ENCODE data around the gene DBN1. TPM values are rescaled to one million over a fixed set of nuclear protein-coding genes. Genes with fewer than 3 reads are reported as not detected.

DBN1 gene
- polyA plus RNA-seq, 1 of the 3 experiments (the other 2 are of a cell fraction), result 244 TPM

DNA sequence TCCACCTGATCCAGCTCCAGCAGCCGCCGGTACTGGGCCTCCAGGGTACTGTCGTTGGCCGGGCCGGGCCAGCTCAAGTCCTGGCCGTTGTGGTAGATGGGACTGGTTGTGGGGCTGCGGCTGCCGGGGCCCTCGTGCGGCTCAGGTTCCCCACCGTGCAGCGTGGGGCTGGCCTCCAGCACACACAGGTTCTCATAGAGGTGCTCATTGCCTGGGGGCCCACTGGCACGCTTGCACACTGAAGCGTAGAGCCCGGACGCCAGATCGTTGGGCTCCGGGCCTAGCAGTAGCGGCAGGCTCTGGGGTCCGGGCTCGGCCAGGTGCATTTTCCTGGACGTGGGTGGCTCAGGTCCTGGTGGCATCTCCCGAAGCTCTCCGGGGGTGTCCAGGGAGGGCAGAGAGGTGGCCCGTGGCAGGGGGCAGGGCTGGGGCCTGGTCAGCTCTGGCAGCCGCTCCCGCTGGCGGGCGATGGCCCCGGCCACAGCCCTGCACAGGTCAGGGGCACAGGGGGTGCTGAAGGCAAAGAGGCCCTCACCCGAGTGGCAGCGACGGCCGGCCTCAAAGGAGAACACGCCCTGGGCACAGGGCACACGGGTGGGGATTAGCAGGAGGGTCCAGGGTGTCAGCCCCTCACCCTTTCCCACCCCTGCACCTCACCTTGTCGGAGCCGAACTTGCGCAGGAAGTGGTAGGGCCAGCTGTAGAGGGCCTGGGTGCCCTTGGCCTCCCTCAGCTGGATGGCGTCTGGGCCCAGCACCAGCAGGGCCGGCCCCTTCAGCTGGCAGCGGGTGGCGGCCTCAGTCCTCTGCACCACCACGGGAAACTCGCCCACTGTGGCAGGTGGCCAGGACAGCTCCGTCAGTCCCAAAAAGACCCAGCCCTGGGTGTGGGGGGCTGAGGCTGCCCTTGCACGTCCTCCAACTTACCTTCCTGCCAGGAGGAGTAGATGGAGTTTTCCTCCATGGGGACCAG, 30.9 kb upstream of the DBN1 start:
- H3F3A ChIP-seq (replicated peaks; ENCODE audit: insufficient read depth), result peaks cover 6% of the 10 kb centered on the region
- TF ChIP-seq YY1 (IDR thresholded peaks at IDR 0.05; ENCODE audit: low read depth) (no peak), RCOR1 (IDR thresholded peaks at IDR 0.05; ENCODE audit: low read length) (no peak), NRF1 (IDR thresholded peaks at IDR 0.05; ENCODE audit: low read depth, low read length) (no peak), ELF1 (IDR thresholded peaks at IDR 0.05) (no peak), EZH2phosphoT487 (IDR thresholded peaks at IDR 0.05; ENCODE audit: borderline replicate concordance, low read depth) (no peak), CHD2 (IDR thresholded peaks at IDR 0.05; ENCODE audit: low read length, partially characterized antibody) (no peak)
- TF ChIP-seq, protein P1, sequence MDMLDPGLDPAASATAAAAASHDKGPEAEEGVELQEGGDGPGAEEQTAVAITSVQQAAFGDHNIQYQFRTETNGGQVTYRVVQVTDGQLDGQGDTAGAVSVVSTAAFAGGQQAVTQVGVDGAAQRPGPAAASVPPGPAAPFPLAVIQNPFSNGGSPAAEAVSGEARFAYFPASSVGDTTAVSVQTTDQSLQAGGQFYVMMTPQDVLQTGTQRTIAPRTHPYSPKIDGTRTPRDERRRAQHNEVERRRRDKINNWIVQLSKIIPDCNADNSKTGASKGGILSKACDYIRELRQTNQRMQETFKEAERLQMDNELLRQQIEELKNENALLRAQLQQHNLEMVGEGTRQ (IDR thresholded peaks at IDR 0.05; ENCODE audit: borderline replicate concordance, low read depth, low read length), result no peak
- H3K9ac ChIP-seq, result no peak overlapping the region
- no peaks in the 10 kb centered on the region for H3K79me2 ChIP-seq (ENCODE audit: insufficient read depth)
- CTCF ChIA-PET, result interaction anchor here (0.6 to 15.9 kb wide), 8 partner anchors 9 to 849 kb away, joined by 3 to 228 read pairs (median 4); partner anchors contain the start of gene PRR7
- H3K4me3 ChIP-seq (ENCODE audit: low read depth in 2 of 2, low read length in 1 of 2), result no peak overlapping the region
- H3K27ac ChIP-seq (ENCODE audit: low read depth in 2 of 2, low read length in 1 of 2), result no peak overlapping the region
- H4K20me1 ChIP-seq (ENCODE audit: insufficient read depth), result no peaks in the 10 kb centered on the region
- DNase-seq, result no peak
- 100% methylated on average over 4 of the region's 47 CpGs for WGBS (ENCODE audit: low lambda C conversion rate)
- POLR2A ChIA-PET, result no interaction called here
- no peak overlapping the region for H2AFZ ChIP-seq (ENCODE audit: low read depth)
- no peaks in the 10 kb centered on the region for H3K36me3 ChIP-seq (replicated peaks in 1 of 2; ENCODE audit: control insufficient read depth in 1 of 2, insufficient read depth in 2 of 2, low read length in 1 of 2)
- peaks cover 0 to 13% of the 10 kb centered on the region in 2 experiments; a peak in 2 of 4 replicates for H3K4me1 ChIP-seq (ENCODE audit: control insufficient read depth in 1 of 2, insufficient read depth in 2 of 2, low read depth in 1 of 2, low read length in 1 of 2)
- H3K4me2 ChIP-seq, result no peak overlapping the region
- H3K9me2 ChIP-seq, result no peaks in the 10 kb centered on the region
- H3K9me3 ChIP-seq, result no peaks in the 10 kb centered on the region
- H3K27me3 ChIP-seq (ENCODE audit: insufficient read depth), result no peaks in the 10 kb centered on the region

DNA sequence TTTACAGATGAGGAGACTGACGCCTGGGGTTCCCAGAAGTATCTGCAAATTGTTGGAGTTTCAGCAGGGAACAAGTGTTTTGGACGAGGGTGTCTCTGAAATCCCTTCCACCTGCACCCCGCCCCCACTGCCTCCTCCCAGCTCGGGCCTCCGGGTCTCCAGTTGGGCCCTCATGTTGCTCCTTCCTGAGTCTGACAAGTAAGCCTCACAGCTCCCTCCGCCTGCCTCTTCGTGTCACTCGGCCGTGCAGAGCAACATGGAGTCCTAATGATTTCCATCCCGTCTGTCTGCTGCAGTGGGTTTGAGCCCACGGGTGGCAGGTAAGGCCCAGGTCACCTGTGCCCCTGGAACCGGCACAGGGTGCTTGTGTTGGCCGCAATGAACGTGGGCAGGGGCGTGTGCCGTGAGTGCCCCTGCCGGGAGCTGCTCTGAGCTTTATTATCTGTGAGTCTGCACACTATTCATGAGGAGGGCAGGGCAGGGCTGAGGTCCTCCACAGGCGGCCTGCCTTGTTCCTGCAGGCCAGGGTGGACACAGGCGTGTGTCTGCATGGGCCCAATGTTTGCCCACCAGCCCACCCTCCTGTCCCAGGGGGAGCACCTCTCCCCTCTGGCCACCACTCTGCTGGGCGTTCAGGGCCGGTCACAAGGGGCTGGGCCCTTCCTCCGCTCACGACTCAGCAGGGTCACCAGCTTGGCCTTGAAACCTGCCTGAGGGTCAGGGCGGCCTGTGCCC, 30.1 kb upstream of the DBN1 start:
- no peaks in the 10 kb centered on the region for H3K36me3 ChIP-seq (replicated peaks in 1 of 2; ENCODE audit: control insufficient read depth in 1 of 2, insufficient read depth in 2 of 2, low read length in 1 of 2)
- H3K27me3 ChIP-seq (ENCODE audit: insufficient read depth), result no peaks in the 10 kb centered on the region
- H3K9me3 ChIP-seq, result no peaks in the 10 kb centered on the region
- H3K79me2 ChIP-seq (ENCODE audit: insufficient read depth), result no peaks in the 10 kb centered on the region
- no peak overlapping the region for H3K4me2 ChIP-seq
- ChIA-PET CTCF (interaction anchor here (0.8 to 15.9 kb wide), 9 partner anchors 9 to 135 kb away, joined by 3 to 228 read pairs (median 19); partner anchors contain the start of gene PRR7), POLR2A (no interaction called here)
- H3K27ac ChIP-seq (ENCODE audit: low read depth in 2 of 2, low read length in 1 of 2), result no peak overlapping the region
- H3K4me3 ChIP-seq (ENCODE audit: low read depth in 2 of 2, low read length in 1 of 2), result no peak overlapping the region
- DNase-seq, result no peak
- no peaks in the 10 kb centered on the region for H3K9me2 ChIP-seq
- H3K4me1 ChIP-seq (ENCODE audit: control insufficient read depth in 1 of 2, insufficient read depth in 2 of 2, low read depth in 1 of 2, low read length in 1 of 2), result peaks cover 0 to 15% of the 10 kb centered on the region in 2 experiments; a peak in 2 of 4 replicates
- no peak overlapping the region for H3K9ac ChIP-seq
- H3F3A ChIP-seq (replicated peaks; ENCODE audit: insufficient read depth), result peaks cover 6% of the 10 kb centered on the region
- no peak overlapping the region for H2AFZ ChIP-seq (ENCODE audit: low read depth)
- 90% methylated on average over 18 of the region's 24 CpGs for WGBS (ENCODE audit: low lambda C conversion rate)
- no peaks in the 10 kb centered on the region for H4K20me1 ChIP-seq (ENCODE audit: insufficient read depth)
- TF ChIP-seq FOXJ3 (CRISPR knock-in tag; IDR thresholded peaks at IDR 0.05), result no peak
- TF ChIP-seq, protein P2, sequence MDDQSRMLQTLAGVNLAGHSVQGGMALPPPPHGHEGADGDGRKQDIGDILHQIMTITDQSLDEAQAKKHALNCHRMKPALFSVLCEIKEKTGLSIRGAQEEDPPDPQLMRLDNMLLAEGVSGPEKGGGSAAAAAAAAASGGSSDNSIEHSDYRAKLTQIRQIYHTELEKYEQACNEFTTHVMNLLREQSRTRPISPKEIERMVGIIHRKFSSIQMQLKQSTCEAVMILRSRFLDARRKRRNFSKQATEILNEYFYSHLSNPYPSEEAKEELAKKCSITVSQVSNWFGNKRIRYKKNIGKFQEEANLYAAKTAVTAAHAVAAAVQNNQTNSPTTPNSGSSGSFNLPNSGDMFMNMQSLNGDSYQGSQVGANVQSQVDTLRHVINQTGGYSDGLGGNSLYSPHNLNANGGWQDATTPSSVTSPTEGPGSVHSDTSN (IDR thresholded peaks at IDR 0.05), result no peak
- no peak for TF ChIP-seq RCOR1 (IDR thresholded peaks at IDR 0.05; ENCODE audit: low read length)
- no peak for TF ChIP-seq SMC3 (IDR thresholded peaks at IDR 0.05; ENCODE audit: low read depth, low read length)
- TF ChIP-seq, protein P1 (IDR thresholded peaks at IDR 0.05; ENCODE audit: borderline replicate concordance, low read depth, low read length), result no peak
- TF ChIP-seq FOSL2 (IDR thresholded peaks at IDR 0.05; ENCODE audit: borderline replicate concordance, low read depth), result no peak
- TF ChIP-seq, protein P3, sequence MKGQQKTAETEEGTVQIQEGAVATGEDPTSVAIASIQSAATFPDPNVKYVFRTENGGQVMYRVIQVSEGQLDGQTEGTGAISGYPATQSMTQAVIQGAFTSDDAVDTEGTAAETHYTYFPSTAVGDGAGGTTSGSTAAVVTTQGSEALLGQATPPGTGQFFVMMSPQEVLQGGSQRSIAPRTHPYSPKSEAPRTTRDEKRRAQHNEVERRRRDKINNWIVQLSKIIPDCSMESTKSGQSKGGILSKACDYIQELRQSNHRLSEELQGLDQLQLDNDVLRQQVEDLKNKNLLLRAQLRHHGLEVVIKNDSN (IDR thresholded peaks at IDR 0.05; ENCODE audit: borderline replicate concordance, low read depth), result no peak
- TF ChIP-seq, protein P4, sequence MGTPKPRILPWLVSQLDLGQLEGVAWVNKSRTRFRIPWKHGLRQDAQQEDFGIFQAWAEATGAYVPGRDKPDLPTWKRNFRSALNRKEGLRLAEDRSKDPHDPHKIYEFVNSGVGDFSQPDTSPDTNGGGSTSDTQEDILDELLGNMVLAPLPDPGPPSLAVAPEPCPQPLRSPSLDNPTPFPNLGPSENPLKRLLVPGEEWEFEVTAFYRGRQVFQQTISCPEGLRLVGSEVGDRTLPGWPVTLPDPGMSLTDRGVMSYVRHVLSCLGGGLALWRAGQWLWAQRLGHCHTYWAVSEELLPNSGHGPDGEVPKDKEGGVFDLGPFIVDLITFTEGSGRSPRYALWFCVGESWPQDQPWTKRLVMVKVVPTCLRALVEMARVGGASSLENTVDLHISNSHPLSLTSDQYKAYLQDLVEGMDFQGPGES (IDR thresholded peaks at IDR 0.05; ENCODE audit: low read depth, low read length), result no peak
- TF ChIP-seq TEAD4 (IDR thresholded peaks at IDR 0.05; ENCODE audit: borderline replicate concordance, insufficient read depth), result no peak

All from SK-N-SH (cell line).